GM10266 (cell line): ENCODE data around the gene LIF.

ENCODE experiments used
- DNase-seq: peaks from one replicate; pipeline ENCODE4 v3.0.0; 2012; ENCODE audit errors: extremely low spot score
- CTCF ChIP-seq: IDR thresholded peaks from 2 replicates; pipeline ENCODE4 v1.5.1; 2012; ENCODE audit warnings: mild to moderate bottlenecking, low read depth; ENCODE audit not compliant: control insufficient read depth, insufficient read depth; ENCODE audit errors: missing control alignments

The LIF gene

GRCh38 chr22:30292069-30292970 is 45.8 kb upstream of the LIF start:
- TF ChIP-seq CTCF: no peak
- no peak for DNase-seq

GRCh38 chr22:30291058-30291892 is 44.7 kb upstream of the LIF start:
- DNase-seq: no peak
- TF ChIP-seq CTCF: no peak

GRCh38 chr22:30290342-30291057 is 43.9 kb upstream of the LIF start:
- TF ChIP-seq CTCF: no peak
- DNase-seq: peak; percentile 39

DNA sequence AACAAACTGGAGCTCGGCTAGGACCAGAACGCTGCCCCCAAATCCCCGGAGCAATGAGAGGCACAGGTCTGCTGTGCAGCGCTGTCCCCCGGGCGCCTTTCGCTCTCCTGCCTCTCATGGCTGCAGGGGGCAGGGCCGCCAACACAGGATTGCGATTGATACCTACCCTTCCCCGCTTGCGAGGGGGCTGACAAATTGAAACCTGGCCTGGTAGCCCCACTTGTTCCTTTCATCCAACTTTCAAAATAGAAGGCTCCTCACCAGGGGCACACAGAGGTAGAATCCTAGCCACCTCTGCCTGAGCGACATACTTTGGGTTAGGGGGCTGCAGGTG is 43.4 kb upstream of the LIF start:
- DNase-seq: no peak
- TF ChIP-seq CTCF: no peak

- peak; percentile 97 for DNase-seq
- no peak for TF ChIP-seq CTCF
These were observed 42.8 kb upstream of the LIF start, which contains the start of gene CASTOR1 for GRCh38 chr22:30289141-30289979. Gene CASTOR1, minus strand, starts transcription at chr22:30289505. Its CDS starts 8 bp downstream, at chr22:30289497.

GRCh38 chr22:30288419-30289140 is 42.0 kb upstream of the LIF start:
- TF ChIP-seq CTCF: no peak
- no peak for DNase-seq
